Astrocyte of the spinal cord (primary cell): ENCODE results near the gene AADACL4.
"Not testable (repeated sequence)": the region's sequence is repeated elsewhere in the genome, so short reads cannot be mapped to it uniquely, and the experiment has no call there.

ENCODE experiments used
- DNase-seq: peaks from one replicate; pipeline ENCODE4 v3.0.0; 2011; ENCODE audit warnings: low read depth, low spot score
- H3K4me3 ChIP-seq: 2 replicates; pipeline ENCODE4 v1.5.1; 2011; ENCODE audit warnings: low read depth, mild to moderate bottlenecking, low read length, moderate library complexity
- CTCF ChIP-seq: IDR thresholded peaks from 2 replicates; pipeline ENCODE4 v1.5.1; 2012; ENCODE audit warnings: low read depth, mild to moderate bottlenecking, low read length, inconsistent platforms
- in situ Hi-C: cut with HindIII; loops from 2 replicates; pipeline ENCODE4 v1.10.0; 2017; ENCODE audit warnings: low sequenced_read_pairs

Gene AADACL4

DNA sequence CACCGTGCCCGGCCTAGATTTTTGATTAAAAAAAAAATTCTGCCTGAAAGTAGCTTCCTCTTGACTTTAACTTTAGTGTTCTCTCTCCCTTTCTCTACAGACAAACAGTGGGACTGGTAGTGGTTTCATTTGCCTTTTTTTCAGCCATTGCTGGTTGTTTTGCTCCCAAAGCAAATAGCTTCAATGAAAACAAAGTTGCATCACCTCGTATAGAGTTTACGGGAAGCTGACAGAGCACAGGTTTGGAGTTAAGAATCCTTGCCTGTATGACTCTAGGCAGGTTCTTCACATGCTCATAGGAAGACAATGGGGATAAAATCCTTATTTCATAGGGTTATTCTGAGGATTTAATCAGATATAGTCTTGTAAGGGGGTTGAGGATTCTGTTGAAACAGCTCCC, 21.6 kb downstream of the AADACL4 start:
- no peak for DNase-seq
- H3K4me3 ChIP-seq, result no peak overlapping the region
- TF ChIP-seq CTCF, result no peak
- in situ Hi-C loops, result no loop called here

GRCh38 chr1:12666141-12666735, 22.4 kb downstream of the AADACL4 start:
- in situ Hi-C loops, result no loop called here
- no peak for TF ChIP-seq CTCF
- no peak for DNase-seq
- no peak overlapping the region for H3K4me3 ChIP-seq

DNA sequence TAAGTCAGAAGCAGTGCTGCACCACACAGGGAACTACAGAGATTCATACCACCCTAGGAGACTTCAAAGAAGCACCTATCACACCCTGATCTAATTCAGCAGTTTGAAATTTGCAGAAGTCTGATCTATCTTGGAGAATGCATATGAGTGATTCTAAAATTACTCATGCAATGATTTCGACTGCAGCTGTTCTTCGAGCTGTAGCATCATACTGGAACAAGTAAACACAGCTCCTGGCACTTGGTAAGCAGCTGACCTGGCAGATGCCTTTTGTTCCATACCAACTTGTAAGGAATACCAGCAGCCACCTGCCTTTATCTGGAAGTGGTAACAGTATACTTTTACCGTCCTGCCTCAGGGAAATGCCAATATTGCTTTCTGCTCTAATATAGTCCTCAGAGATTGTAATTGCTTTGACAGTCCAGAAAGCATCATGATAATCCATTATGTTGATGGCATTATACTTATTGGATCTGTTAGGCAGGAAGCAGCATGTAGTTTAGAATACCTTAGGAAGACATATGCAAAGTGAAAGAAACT, 25.7 kb downstream of the AADACL4 start:
- TF ChIP-seq CTCF, result no peak
- no peak overlapping the region for H3K4me3 ChIP-seq
- no peak for DNase-seq
- in situ Hi-C loops, result no loop called here

DNA sequence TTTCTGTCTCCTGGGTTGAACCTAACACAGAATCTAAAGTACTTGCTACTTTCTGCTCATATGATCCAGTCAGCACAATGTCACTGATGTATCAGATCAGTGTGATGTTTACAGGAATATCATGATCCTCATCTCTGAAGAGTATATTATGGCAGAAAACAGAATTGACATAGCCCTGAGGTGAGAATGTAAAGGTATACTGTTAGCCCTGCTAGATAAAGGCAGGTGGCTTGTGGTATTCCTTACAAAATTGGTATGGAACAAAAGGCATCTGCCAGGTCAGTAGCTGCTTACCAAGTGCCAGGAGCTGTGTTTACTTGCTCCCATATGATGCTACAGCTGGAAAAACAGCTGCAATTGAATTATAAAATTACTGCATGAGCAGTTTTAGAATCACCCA, 30.5 kb downstream of the AADACL4 start:
- in situ Hi-C loops, result no loop called here
- TF ChIP-seq CTCF, result no peak
- H3K4me3 ChIP-seq, result no peak overlapping the region
- no peak for DNase-seq

- DNase-seq, H3K4me3 ChIP-seq, in situ Hi-C loops: not testable (repeated sequence)
Observed at GRCh38 chr1:12676122-12676521, 32.2 kb downstream of the AADACL4 start.

DNA sequence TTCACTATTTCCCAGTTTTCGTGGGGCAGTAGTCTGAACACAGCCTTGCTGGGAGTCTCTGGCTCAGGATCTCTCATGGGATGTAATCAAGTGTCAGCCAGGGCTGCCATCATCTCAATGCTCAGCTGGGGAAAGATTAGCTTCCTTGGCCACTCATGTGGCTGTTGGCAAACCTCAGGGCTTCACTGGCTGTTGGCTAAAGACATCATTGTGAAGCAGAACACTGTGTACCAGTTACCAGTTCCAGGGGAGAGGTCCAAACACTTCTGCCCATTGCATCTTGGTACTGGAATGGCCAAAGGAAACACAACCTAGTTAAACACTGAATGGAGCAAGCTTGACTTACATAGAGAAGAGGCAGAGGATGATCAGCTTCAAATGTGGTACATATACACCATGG, 33.7 kb downstream of the AADACL4 start:
- no peak for TF ChIP-seq CTCF
- H3K4me3 ChIP-seq, result no peak overlapping the region
- in situ Hi-C loops, result no loop called here
- DNase-seq, result no peak

- H3K4me3 ChIP-seq, result no peak overlapping the region
- no peak for TF ChIP-seq CTCF
- no peak for DNase-seq
- in situ Hi-C loops, result no loop called here
Observed at GRCh38 chr1:12678350-12678749, 34.5 kb downstream of the AADACL4 start.
